Measurements from ENCODE around the gene MNAT1.
"Not testable (repeated sequence)": the region's sequence is repeated elsewhere in the genome, so short reads cannot be mapped to it uniquely, and the experiment has no call there.

Gene MNAT1

DNA sequence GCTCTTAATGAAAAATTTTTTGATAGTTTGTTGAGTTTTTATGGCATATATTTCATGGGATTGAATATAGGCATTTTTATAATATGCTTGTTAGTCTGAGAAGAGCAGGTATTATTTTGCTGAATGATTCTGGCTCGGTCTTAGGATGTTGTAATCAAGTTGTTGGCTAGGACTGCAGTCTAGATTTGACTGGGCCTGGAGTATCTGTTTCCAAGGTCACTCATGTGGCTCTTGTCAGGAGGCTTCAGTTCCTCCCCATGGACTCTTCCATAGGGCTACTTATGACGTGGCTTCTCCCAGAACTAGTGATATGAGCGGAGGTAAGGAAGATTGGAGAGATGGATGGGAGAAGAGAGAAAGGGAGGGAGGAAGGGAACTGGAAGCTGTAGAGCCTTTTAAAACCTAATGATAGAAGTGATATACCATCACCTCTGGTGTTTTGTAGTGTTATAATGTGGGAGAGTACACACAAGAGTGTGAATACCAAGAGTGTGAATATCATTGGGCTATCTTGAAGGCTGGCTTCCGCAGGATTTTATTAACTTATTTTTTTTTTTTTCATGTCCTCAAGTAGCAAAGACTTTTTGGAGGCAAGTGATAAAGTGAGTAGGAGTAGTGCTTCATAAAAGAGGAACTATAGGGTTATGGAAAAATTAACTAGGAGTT lies 4.4 kb downstream of the MNAT1 start:
- DNase-seq (ENCODE audit: low read depth, low spot score) = no peak

DNA sequence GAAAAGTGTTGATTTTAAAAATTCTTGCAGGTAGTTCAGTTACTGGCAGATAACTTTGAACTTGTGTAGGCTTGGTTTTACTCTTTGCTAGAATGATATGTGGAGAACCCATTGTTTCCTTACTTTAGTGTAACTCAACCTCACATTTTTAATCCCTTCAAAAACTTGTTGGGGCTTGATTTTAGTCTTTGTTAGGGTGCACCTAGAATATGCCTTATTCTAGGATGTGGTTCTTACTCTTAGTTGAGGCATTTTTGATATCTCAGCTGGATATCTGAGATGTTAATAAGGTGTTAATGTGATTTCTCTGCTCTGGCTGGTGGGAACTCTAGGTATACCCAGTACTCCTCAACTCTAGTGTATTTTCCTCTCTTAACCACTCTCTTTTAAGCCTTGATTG lies 10.0 kb downstream of the MNAT1 start:
- DNase-seq (ENCODE audit: low read depth, low spot score) = no peak

DNA sequence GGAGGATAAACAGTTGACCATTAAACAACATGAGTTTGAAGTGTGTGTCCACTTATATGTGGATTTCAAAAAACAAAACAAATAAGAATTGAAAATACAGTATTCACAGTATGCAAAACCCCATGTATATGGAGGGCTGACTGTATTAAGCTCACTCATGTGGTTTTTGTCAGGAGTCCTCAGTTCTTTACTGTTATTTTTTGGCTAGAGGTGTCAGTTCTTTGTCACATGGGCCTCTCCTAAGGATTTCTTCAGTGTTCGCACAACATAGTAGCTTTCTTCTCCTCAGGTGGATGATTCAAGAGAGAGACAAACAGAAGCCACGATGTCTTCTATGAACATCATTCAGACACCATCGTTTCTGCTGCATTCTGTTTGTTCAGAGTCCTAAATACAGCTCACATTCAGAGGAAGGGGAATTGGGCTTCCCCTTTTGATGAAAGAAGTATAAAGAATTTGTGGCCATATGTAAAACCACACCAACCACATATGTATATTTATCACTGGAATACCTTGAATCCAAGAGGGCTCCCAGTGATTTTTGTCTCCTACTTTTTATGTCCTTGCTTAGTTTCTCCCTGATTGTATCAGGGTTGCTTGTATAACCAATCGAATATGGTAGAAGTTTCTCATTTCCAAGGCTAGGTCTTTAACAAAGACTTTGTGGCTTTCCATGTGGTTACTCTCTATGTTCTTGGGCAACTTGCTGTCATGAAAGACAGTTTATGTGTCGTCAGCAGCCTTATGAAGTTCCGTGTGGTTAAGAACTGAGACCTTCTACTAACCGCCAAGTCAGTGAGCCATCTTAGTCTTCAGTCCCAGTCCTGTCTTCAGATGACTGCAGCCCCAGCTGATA lies 18.9 kb downstream of the MNAT1 start:
- DNase-seq (ENCODE audit: low read depth, low spot score) = peak; percentile 18

DNA sequence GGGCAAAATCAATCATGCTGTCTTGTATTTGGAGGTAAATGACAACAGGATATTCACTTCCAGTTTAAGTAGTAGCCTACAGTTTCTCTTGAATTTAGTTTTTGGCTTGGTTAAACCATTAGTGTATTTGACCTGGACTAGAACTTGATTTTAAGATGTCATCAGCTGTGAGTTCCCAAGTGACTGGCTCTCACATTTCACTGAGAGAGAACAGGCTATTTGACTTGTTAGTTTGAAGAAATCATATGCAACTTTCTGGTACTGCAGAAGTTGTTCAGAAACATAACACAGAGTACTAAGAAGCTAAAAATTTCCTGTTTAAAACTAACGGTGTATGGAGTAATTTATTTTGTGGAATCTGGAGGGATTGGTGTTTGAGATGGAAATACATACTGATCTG lies 22.3 kb downstream of the MNAT1 start:
- no peak for DNase-seq (ENCODE audit: low read depth, low spot score)

DNA sequence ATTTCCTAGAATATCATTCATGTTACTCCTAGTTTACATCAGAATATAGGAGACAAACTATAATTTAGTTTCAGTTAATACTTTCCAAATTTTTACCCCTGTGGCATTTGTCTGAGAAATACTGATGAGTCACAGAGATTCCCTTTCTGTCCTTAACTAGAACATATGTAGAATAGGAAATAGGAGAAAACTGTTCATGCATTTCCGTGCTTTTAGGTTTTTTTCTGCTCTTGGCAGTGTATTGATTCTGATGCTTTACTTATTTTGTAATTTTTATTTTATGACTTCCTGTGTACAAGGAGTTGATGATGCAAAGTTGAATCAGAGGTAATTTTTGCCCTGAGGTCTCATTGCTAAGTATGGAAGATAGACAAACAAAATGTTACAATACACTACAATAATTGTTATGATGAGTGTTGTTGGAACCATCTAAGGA lies 23.0 kb downstream of the MNAT1 start:
- DNase-seq (ENCODE audit: low read depth, low spot score) = no peak

DNA sequence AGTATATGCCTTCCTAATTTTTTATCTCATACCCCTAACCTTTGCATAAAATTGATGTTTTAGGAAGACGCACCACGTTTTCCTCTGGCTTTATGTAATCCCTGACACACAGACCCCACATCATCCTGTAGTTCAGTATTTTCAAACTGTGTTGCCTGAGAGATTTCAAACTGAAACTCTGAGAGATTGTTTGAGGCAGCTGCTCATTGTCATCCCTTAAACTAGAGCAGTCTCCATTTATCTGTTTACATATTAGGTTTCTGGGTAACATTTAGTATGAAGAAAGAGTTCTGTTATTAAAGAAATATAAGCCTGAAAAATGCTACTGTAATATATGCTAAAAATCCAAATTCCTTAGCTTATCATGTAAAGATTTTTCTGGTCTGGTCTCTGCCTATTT lies 24.3 kb downstream of the MNAT1 start:
- no peak for DNase-seq (ENCODE audit: low read depth, low spot score)

DNA sequence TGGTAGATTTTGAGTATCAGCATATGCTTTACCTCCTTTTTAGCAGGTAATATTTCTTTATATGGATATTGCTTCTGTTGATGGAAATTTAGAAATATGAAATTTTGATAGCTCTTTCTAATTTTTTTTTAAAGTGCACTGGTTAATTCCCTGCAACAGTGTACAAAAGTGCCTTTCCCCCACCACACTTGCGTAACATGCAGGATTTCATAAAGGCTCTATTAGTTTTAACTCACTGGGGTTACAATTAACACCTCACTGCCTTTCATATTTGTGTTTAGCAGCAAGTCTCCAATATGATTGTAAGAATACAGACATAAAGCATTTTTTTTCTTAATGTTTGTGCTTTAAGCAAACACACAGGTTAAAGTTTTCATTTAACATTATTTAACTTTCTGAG lies 25.6 kb downstream of the MNAT1 start:
- DNase-seq (ENCODE audit: low read depth, low spot score) = no peak

DNA sequence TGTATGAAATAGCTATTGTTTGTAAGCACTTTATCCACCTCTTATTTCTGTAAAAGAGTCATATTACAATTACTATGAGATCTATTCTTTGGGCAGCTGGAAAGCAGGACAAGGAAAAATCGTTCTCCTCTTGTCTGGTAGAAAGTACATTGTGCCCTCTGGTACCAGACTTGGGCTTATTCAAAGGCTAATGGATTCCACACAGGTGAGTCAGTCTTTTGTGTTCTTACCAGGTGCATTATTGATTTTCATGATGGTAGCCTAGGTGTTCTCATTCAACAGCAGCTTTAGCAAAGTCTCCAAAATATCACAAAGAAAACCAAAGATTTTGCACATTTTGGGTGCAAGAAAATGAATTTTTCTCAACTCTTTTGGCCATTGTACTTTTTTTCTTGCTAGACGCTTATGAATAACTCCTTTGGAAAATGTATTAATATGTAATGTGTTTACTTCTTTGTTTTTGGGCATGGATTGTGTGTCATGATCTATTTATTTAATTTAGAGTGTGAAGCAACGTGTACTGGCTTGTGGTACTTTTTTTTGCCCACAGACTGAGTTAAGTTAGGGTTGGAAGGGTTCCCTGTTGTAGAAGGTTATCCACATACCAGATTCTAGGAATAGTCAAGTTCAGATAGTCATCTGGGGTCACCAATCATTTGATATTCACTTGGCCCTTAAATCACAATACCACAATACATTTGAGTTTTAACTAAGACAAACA lies 26.2 kb downstream of the MNAT1 start:
- no peak for DNase-seq (ENCODE audit: low read depth, low spot score)

DNA sequence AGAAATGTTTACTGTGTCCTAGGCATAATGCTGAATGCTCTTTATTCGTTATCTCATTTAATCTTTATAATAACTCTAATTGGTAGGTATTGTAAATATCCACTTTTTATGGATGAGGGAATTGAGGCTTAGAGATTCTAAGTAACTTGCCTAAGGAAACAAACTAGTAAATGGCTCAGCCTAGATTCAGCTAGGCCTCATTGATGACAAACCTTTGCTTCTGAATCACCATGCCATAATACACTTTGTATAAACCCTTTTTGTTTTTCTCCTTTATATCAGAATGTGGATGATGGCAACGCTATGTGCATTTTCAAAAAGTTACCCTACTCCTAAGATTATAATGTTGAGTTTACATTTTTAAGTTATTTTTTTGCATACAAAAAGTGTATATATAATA lies 34.0 kb downstream of the MNAT1 start:
- DNase-seq (ENCODE audit: low read depth, low spot score) = no peak

DNA sequence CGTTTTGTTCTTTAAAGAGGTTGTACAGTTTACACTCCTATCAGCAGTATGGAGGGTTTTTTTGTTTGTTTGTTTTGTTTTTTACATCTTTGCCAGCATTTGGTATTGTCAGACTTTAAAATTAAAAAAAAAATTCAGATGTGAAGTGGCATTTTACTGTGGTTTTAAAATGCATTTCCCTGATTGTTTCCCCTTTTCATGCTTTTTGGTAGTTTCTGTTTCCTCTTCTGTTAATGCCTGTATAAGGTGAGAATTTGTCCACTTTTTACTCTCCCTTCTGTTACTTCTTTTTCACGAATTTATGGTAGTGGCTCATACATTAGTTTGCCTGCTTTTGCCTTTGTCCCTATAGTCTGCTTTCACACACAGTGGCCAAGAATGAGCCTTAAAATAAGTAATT lies 36.6 kb downstream of the MNAT1 start:
- DNase-seq (ENCODE audit: low read depth, low spot score) = no peak

DNA sequence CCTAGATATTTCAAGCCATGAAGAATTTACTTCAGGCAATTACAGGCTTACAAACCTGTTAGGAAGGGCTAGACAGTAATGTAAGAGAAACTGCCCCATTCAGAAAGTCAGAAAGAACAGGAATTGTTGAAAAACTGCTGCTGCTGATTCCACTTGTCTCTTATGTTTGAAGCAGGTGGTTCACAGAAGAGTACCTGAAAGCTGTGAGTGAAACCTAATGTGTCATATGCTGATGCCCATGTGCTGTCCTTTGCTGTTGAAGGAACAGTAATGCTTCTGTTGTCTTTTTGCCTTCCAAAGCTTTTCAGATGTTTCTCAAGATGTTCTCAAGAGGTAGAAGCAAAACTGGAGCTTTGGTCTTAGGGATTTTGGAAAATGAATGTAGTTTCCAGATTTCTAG lies 39.0 kb downstream of the MNAT1 start:
- DNase-seq (ENCODE audit: low read depth, low spot score) = no peak

DNA sequence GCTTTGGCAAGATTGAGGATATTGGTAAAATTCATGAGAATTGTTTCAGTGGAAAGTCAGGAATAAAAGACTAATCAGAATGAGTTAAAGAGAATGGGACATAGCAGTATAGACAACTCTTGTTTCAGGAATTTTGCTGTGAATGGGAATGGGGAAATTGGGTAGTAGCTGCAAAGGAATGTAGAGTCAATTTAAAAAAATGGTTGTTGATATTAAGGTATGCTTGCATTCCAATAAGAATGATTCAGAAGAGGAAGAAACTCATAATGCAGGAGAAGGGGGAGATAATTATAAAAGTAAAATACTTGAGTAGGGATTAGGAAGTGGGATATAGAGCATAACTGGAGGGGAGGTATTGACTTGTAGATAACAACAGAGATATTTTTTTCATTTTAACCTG lies 40.7 kb downstream of the MNAT1 start:
- DNase-seq (ENCODE audit: low read depth, low spot score) = no peak

DNA sequence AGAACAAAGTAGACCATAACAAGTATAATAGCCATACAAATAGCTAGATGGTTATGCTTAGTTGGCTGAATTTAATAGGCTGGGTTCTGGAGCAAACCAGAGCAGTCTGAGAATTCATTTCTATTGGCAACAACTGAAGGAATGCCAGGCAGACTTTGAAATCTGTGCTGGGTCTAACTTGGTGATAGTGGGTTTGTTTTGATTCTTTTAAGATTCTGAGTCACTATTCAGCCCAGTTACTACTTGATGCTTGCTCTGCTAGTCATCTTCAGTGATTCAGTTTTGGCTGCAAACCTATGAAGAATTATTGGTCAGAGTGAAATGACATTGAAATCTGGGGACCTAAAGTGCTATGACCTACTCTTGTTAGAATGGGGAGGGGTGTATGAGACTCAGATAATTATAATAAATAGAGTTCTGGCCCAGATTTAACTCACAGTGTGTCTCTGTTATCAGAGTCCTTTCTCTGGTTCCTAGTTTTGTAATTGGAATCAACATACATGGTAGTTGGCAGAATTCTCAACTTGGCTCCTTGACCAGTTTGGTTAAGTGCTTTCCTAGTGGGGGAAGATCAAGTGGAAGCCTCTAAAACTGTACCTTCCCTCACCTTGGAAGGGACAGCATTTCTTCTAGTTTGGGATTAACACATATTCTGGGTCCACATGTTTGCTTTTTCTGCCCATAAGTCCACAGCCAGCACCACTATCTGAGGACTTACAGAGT lies 43.5 kb downstream of the MNAT1 start:
- DNase-seq (ENCODE audit: low read depth, low spot score) = no peak

DNA sequence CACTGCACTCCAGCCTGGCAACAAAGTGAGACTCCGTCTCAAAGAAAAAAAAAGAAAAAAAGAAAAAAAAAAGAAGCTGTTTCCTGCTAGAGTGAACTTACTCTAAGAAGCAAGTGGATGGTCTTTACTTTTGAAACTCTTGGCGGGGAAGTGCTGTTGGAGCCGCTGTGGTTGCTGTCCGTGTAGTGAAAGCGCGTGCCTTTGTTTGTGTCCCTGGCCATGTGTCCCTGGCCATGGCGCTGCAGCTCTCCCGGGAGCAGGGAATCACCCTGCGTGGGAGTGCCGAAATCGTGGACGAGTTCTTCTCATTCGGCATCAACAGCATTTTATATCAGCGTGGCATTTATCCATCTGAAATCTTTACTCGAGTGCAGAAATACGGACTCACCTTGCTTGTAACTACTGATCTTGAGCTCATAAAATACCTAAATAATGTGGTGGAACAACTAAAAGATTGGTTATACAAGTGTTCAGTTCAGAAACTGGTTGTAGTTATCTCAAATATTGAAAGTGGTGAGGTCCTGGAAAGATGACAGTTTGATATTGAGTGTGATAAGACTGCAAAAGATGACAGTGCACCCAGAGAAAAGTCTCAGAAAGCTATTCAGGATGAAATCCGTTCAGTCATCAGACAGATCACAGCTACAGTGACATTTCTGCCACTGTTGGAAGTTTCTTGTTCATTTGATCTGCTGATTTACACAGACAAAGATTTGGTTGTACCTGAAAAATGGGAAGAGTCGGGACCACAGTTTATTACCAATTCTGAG lies 45.4 kb downstream of the MNAT1 start:
- not testable (repeated sequence) for DNase-seq (ENCODE audit: low read depth, low spot score)

DNA sequence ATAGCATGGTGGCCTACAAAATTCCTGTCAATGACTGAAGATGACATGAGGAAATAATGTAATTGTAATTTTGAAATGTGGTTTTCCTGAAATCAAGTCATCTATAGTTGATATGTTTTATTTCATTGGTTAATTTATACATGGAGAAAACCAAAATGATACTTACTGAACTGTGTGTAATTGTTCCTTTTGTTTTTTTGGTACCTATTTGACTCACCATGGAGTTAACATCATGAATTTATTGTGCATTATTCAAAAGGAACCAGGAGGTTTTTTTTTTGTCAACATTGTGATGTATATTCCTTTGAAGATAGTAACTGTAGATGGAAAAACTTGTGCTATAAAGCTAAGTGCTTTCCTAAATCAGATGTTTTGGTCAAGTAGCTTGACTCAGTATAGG lies 46.0 kb downstream of the MNAT1 start:
- not testable (repeated sequence) for DNase-seq (ENCODE audit: low read depth, low spot score)

DNA sequence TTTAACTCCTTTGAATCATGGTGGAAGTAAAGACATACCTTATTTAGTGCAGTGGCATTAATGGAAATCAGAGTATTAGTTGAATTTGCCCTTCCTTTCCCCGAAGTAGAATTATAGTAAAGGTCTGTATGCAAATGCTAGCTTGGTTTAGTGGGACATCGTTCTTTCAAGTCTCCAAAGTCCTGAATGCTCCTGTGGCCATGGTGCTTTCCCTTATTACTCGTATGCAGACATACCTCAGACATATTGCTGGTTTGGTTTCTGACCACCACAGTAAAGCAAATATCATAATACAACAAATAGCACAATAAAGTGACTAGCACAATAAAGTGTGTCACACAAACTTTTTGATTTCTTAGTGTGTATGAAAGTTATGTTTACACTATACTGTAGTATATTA lies 52.3 kb downstream of the MNAT1 start:
- DNase-seq (ENCODE audit: low read depth, low spot score) = no peak

DNA sequence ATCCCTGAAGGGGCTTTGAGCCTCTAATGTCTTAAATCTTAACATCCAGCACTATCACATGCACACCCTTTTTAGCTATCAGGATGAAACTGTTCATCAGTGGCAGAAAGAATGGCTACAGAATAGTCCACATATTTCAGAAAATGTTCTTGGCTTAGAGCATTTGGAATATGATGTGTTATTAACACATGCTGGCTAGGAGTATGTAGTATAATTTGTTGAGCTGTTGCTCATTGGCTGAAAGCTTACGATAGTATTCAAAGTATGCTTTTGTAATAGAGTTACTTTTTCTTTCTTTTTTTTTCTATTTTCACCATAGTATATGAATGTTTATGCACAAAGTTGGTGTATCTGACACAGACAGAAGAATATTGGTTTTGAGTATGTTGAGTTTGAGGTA lies 55.1 kb downstream of the MNAT1 start:
- DNase-seq (ENCODE audit: low read depth, low spot score) = no peak

DNA sequence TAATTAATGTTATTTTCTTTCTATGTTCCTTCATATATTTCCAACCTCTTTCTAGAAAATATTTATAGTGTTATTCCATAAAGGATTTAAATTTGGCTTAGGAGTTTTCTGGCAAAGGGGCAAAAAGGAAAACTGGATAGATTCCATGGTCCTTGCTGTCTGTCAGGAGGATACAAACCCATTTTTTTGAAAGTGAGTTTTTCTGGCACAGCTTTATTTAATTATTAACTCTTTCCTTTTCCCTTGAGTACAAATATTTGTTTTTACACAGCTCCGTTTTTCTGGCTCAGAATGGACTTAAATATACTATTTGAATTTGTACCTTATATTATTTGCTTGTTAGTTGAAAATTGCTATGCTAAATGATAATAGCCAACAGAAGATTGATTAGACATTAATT lies 56.3 kb downstream of the MNAT1 start:
- DNase-seq (ENCODE audit: low read depth, low spot score) = no peak

DNA sequence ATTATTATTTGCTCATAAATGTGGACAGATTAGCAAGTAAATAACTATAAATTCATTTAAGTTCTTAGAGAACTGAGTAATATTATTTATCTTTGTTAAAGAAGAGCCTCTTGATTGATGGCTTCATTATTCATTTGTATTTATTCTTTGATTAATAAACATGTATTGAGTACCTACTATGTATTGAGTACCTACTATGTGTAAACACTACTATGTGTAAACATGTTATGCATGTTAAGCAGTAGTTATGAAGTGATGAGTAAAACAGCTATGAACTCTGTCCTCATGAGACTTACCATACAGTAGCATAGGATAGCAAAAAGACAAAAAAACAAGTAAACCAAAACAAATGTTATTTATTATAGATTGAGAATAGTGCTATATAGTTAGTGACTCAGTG lies 61.9 kb downstream of the MNAT1 start:
- no peak for DNase-seq (ENCODE audit: low read depth, low spot score)

DNA sequence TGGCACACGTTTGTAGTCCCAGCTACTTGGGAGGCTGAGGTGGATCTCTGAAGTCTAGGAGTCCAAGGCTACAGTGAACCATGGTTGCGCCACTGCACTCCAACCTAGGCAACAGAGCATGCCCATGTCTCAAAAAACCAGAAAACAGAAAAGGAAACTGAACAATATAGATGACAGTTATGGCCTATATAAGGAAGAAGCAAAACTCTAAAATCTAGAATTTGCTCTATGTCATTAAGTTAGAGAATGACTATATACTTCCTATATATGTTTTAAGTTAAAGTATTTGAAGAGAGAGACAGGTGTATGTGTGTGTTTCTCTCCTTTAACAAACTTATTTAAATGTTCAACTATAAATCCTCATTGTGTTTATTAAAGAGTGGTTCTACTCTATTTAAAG lies 65.8 kb downstream of the MNAT1 start:
- no peak for DNase-seq (ENCODE audit: low read depth, low spot score)

DNA sequence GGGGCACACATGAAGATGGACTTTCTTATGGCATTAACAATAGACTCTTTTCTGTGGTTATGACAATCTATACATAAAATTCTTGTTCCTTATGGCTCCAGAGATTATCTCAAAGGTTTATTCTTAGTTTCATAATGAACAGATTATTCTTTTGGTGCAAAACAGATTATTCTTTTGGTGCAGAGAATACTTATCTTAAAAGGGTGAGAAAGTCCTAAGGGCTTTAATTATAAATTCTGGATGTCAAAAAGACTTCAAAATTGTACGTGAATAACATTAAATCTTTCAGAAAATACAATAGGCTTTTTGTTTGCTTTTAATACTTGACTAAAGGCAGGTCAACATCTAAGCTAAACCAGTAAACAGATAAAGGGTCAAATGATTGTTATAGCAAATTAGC lies 69.3 kb downstream of the MNAT1 start:
- no peak for DNase-seq (ENCODE audit: low read depth, low spot score)
